AG09319 (cell line): ENCODE results near the gene FXYD2.

Experiments used
- DNase-seq: peaks from one replicate; pipeline ENCODE4 v3.0.0-alpha.2; 2010; ENCODE audit warnings: low read depth; ENCODE audit errors: extremely low read depth
- TF ChIP-seq, protein P1 (sequence below): IDR thresholded peaks from 2 replicates; pipeline ENCODE4 v1.5.1; 2011; ENCODE audit warnings: low read depth, mild to moderate bottlenecking, inconsistent platforms, low read length, moderate library complexity

The FXYD2 gene

GRCh38 chr11:117862753-117863152 lies 38.2 kb upstream of the FXYD2 start:
- no peak for DNase-seq
- TF ChIP-seq, protein P1, sequence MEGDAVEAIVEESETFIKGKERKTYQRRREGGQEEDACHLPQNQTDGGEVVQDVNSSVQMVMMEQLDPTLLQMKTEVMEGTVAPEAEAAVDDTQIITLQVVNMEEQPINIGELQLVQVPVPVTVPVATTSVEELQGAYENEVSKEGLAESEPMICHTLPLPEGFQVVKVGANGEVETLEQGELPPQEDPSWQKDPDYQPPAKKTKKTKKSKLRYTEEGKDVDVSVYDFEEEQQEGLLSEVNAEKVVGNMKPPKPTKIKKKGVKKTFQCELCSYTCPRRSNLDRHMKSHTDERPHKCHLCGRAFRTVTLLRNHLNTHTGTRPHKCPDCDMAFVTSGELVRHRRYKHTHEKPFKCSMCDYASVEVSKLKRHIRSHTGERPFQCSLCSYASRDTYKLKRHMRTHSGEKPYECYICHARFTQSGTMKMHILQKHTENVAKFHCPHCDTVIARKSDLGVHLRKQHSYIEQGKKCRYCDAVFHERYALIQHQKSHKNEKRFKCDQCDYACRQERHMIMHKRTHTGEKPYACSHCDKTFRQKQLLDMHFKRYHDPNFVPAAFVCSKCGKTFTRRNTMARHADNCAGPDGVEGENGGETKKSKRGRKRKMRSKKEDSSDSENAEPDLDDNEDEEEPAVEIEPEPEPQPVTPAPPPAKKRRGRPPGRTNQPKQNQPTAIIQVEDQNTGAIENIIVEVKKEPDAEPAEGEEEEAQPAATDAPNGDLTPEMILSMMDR, result no peak

DNA sequence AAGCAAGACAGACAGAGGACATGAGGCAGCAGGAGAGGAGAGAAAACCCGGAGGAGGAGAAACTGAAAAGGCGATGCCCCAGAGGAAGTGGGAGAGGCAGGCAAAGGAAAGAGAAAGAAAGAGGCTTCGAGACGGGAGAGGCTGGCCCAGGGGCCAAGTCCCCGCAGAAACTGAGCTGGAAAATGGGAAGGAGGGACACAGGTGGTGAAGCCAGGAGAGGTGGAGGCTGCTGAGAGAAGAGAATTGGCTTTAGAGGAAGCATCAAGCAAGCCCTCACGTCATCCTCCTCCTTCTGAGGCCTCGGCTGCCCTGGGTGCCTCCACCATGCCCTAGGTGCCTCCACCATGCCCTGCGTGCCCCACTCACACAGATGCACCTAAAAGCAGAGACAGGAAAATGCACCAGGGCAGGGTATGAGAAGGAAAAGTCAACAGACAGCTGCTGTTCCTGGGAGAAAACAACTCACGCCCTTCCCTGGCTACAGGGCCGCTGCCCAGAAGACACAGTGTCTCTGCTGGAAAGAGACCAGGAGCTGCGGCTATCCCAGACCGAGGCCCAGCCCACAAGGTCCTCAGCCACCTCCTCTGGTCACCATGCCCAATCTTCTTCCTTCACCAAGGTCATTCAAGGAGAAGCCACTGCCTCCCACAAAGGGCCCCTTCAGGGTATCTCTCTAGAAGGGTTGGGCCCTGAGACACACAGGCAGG lies 37.6 kb upstream of the FXYD2 start:
- TF ChIP-seq, protein P1, result no peak

DNA sequence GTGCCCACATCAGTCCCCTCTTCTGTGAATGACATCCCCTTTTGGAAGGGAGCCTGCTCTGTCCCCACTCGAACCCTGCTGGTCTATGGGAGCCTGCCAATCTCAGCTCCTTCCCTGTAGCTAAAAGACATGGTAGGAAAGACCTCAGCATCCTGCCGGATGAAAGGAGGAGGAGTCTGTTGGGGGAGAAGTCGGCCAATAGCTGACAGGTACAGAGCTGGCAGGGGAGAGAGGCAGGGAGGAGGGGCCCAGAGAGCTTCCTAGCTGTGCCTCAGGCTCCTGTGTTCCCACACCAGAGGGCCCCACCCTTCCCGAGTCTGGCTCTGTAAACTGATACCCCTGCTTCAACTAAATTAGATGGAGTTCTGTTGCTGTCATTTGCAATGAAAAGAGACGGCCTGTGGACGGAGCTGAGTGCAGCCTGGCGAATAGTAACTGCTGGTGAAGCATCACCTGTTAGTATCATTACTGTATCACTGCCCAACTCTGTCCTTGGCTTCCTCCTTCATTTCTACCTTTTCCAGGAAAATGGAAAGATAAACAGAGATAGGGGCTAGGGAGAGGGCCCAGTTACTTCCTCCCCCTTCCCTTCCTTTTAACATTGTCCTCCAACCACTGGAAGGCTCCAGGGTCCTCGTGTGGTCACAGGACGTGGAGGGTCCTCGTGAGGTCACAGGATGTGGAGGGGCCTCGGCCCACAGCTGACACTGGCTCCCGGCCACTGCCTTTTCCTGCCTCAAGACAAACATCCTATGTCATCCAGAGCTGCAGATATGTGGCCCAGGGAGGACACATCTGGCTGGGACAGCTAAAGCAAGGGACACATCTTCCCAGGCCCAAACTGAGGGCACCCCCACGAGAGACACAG lies 36.8 kb upstream of the FXYD2 start:
- TF ChIP-seq, protein P1, result no peak
- no peak for DNase-seq

More for the DNA sequence above, 37.6 kb upstream of the FXYD2 start:
- DNase-seq, result no peak

- DNase-seq, result no peak
- TF ChIP-seq, protein P1, result no peak
These were observed 35.6 kb upstream of the FXYD2 start for GRCh38 chr11:117860139-117860538.

DNA sequence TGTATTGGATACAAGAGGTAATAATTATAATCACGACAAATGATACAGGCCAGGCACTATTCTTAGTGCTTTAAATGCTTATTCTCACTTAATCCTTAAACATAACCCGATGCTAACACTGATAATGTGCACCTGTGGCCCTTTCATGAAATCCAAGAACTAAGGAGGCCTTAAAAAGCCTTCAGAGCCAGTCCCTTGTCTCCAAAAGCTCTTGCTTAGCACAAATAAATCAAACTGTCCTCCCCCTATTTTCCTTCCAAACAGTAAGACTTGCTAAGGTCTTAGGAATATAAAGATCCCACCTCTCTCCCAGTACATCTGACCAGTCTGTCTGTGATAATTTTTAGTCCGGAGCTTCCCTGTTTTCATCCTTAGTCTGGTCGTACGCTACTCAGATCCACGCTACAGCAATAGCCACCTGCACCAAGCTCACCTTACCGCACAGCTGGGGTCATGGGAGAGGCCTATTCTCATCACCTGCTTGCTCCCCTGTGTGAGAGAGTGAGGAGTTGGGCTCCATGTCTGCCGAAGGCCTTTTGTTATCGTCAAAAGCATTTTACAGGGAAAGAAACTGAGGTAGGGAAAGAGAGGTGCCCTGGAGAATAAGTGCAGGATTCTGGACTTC lies 35.1 kb upstream of the FXYD2 start:
- DNase-seq, result no peak
- TF ChIP-seq, protein P1, result no peak

- DNase-seq, result no peak
- TF ChIP-seq, protein P1, result no peak
These were observed 34.5 kb upstream of the FXYD2 start for GRCh38 chr11:117859061-117859460.
